Left renal pelvis (tissue), 4 donors: ENCODE data around the gene OR4A47. TPM values are rescaled to one million over a fixed set of nuclear protein-coding genes. Genes with fewer than 3 reads are reported as not detected.
"Not testable (repeated sequence)": the region's sequence is repeated elsewhere in the genome, so short reads cannot be mapped to it uniquely, and the experiment has no call there.

Source experiments
- DNase-seq, 4 donors: peaks; one replicate each; pipeline ENCODE4 v3.0.0-alpha.2; 2013; ENCODE audit warnings: low read depth in 4 of 4, low spot score in 3 of 4
- polyA plus RNA-seq, 4 donors: library from polyadenylated mRNA; unstranded; fragments of 120-200 nt; gene quantifications; one replicate each; pipeline ENCODE4 v1.2.1, GENCODE V29; 2013; ENCODE audit not compliant: insufficient read length in 4 of 4

OR4A47 gene, protein sequence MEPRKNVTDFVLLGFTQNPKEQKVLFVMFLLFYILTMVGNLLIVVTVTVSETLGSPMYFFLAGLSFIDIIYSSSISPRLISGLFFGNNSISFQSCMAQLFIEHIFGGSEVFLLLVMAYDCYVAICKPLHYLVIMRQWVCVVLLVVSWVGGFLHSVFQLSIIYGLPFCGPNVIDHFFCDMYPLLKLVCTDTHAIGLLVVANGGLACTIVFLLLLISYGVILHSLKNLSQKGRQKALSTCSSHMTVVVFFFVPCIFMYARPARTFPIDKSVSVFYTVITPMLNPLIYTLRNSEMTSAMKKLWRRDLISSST
- polyA plus RNA-seq, result not detected

DNA sequence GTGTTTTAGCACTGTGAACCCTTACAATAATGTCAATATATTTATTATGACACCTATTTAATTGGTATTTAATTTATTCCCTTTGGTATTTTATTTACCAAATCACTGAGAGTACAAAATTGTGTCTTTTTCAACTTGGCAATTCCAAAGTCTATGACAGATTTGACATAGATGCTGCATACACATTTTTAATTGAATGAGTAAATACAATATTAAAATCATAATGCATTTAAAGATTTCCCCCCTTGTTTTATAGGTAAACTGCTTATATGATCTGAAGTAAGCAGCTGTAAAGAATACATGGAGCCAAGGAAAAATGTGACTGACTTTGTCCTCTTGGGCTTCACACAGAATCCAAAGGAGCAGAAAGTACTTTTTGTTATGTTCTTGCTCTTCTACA, at the start of gene OR4A47:
Gene OR4A47 (plus strand): TSS at position 301 of the 400 bp plus-strand sequence. CDS start 0 bp downstream, at position 301.
- not testable (repeated sequence) for DNase-seq

DNA sequence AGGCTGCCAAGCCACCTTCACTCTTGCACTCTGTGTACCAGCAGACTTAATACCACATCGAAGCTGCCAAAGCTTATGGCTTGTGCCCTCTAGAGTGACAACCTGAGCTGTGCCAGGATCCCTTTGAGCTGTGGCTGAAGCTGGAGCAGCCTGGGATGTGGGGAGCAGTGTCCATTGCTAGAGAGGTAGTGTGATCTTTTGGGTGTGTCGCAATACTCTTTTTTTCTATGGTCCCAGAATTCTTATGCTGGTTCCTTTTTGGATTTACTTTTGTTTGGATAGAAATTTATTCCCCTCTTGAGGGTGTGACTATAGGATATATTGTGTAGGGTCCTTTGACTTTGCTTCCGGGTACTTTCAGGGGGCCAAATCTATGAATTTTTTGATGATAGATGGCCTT, 32.7 kb upstream of the OR4A47 start:
- DNase-seq, result not testable (repeated sequence)

DNA sequence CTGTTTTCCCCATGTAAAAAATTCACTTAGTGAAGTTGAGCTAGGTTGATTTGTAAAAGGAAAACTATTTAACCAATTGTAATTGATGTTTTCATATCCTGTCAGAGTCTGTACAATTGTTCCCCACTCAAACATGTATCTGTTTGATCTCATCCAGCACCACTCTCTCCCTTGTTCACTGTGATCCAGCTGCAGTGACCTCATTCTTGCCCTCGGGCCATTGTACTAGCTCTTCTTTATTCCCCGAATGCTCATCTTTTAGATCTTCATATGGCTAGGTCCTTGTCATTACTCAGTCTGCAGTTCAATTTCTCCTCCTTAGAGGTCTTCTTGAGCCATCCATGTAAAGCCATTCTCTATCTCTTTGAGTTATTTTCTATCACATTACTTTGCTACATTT, 14.6 kb upstream of the OR4A47 start:
- DNase-seq, result not testable (repeated sequence)

DNA sequence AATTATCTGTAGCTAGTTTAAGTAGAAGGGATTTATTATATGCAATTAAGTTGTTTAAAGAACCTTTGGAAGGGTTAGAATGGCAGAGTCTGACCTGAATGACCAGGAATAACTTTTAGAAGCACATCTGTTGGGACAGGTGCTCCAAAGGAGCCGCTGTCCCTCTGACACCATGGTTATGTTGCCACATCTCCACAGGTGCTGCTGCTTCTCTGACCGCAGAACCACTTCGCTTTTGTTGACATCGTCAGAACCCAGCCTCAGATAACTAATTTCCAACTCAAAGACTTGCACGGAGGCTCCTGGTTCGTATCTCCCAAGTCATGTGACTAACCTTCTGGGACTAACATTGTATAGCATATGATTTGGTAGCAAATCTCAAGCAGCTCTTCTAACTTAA, 13.9 kb upstream of the OR4A47 start:
- not testable (repeated sequence) for DNase-seq

DNA sequence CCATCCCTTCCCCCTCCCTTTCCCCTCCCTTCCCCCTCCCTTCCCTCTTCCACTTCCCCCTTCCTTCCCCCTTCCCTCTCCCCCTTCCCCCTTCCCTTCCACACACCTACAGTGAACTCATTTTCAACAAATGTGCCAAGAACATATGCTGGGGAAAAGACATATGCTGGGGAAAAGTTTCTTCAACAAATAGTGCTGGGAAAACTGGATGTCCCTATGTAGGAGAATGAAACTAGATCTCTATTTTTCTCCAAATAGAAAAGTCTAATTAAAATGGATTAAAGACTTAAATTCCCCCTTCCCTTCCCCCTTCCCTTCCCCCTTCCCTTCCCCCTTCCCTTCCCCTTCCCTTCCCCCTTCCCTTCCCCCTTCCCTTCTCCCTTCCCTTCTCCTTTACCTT, 17.6 kb downstream of the OR4A47 start:
- DNase-seq, result not testable (repeated sequence)

DNA sequence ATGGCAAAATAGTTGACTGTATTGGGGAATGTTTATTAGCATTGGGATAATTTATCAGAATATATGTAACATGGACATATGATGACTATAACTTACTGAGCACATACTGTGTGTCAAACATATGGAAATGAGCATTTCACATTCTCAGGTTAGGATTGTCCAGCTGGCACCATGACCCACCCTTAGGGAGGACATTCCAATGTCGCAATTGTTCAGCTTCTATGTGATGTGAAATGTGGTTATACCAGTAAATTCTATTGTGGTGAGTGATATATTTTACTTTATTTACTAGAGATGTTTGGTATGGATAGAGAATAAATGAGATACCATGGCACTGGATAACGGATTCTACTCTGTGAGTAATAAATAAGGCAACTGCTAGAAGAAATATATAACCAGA, 50.4 kb downstream of the OR4A47 start:
- no peak for DNase-seq

Other genes starting within 250 kb of the OR4A47 start
- not detected for gene OR4X2, start 243.7 kb upstream of the OR4A47 start, polyA plus RNA-seq
- not detected for gene OR4X1, start 224.9 kb upstream of the OR4A47 start, polyA plus RNA-seq
- gene OR4S1, start 182.6 kb upstream of the OR4A47 start, polyA plus RNA-seq, result not detected
- not detected for gene OR4C3, start 163.9 kb upstream of the OR4A47 start, polyA plus RNA-seq
- not detected for gene OR4C5, start 122.3 kb upstream of the OR4A47 start, polyA plus RNA-seq